HS-5 (cell line): ENCODE measurements around the gene RLIM.
A peak's percentile ranks its signal among the peaks of the same experiment; 100 is the strongest.
"Not testable (repeated sequence)": the region's sequence is repeated elsewhere in the genome, so short reads cannot be mapped to it uniquely, and the experiment has no call there.

Experiments
- DNase-seq: peaks from one replicate; pipeline ENCODE4 v3.0.0-alpha.2; 2012; ENCODE audit warnings: low read depth

Gene RLIM, protein sequence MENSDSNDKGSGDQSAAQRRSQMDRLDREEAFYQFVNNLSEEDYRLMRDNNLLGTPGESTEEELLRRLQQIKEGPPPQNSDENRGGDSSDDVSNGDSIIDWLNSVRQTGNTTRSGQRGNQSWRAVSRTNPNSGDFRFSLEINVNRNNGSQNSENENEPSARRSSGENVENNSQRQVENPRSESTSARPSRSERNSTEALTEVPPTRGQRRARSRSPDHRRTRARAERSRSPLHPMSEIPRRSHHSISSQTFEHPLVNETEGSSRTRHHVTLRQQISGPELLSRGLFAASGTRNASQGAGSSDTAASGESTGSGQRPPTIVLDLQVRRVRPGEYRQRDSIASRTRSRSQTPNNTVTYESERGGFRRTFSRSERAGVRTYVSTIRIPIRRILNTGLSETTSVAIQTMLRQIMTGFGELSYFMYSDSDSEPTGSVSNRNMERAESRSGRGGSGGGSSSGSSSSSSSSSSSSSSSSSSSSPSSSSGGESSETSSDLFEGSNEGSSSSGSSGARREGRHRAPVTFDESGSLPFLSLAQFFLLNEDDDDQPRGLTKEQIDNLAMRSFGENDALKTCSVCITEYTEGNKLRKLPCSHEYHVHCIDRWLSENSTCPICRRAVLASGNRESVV

DNA sequence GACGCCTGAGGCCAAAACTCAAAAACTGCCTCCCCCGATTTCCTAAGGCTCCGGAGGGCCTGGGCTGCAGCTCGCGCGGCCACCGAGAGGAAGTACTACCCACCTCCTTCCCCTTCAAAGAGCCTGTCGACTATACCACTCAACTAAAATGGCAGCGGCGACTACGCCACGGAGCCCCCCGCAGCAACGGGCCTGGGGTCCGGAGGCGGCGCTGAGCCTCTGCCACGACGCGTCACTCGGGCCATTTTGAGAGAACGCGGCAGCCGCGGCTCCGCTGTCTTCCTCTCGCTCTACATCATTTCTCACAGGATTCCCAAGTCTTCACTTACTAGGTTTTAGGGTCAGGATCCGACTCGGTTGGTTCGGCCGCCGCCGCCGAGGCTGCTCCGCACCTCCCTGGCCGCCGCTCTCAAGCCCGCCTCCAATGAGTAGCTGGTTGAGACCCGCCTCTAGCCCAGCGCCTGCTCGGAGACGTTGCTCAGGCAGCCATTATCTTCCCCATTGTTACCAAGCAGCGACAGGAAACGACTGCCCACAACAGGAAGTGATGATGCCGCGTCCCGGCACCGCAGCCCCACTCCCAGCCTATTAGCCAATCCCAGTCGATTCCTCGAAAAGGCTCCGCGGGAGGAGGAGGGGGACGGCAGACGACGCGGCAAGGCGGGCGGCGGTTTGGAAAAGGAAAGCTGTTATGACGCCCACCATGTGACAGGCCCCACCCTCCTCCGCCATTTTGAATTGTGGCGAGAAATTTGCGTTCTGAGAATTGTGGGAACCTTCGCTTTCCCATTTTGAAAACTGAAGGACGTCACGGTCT, at the start of gene RLIM:
Gene RLIM (minus strand): TSS at position 532 of the 817 bp plus-strand sequence. CDS start 18,647 bp downstream, outside the sequence.
- DNase-seq: peak; percentile 78

DNA sequence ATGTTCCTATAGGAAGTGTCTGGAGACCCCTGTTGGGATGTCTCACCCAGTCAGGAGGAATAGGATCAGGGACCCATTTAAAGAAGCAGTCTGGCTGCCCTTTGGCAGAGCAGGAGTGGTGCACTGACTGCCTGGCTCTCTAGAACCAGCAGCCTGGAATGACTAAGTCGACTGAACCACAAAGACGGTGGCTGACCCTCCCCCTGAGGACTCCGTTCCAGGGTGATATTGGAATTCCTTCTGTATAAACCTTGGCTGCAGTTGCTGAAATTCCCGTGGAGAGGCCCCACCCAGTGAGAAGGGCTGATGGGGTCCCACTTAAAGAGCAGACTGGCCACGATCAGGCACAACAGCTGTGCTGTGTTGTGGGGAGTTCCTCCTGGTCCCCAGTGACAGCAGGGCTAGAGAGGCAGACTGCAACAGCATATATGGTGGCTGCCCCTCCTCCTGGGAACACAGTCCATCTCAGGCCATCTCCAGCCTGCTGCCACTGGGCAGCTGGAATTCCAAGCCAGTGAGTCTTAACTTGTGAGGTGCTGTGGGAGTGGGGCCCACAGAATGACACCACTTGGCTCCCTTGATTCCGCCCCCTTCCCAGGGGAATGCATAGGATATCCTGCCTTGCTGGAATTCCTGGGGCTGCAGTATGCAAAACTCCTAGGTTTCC, 41.8 kb upstream of the RLIM start:
- DNase-seq: peak; percentile 30

DNA sequence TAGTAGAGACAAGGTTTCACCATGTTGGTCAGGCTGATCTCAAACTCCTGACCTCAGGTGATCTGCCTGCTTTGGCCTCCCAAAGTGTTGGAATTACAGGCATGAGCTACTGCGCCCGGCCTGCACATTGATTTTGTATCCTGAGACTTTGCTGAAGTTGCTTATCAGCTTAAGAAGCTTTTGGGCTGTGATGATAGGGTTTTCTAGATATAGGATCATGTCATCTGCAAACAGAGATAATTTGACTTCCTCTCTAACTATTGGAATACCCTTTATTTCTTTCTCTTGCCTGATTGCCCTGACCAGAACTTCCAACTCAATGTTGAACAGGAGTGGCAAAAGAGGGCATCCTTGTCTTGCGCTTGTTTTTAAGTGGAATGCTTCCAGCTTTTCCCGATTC, 40.5 kb upstream of the RLIM start:
- not testable (repeated sequence) for DNase-seq

DNA sequence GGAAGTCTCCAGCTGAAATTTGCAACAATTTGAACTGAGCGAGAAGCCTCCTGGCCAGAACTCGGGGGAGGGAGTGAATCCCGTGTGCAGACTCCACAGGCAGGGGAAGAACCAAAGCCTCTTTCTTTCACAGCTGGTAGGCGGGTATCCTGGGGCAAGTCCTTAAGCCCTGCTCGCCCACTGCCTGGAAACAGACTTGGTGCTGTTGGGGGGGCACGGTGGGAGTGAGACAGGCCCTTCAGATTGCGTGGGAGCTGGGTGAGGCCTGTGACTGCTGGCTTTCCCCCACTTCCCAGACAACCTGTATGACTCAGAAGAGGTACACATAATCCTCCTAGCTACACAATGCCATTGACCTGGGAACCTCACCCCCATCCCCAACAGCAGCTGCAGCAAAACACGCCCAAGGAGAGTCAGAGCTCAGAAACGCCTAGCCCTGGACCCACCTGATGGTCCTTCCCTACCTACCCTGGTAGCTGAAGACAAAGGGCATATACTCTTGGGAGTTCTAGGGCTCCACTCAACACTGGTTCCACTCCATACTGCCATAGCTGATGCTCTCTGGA, 22.4 kb upstream of the RLIM start:
- no peak for DNase-seq

DNA sequence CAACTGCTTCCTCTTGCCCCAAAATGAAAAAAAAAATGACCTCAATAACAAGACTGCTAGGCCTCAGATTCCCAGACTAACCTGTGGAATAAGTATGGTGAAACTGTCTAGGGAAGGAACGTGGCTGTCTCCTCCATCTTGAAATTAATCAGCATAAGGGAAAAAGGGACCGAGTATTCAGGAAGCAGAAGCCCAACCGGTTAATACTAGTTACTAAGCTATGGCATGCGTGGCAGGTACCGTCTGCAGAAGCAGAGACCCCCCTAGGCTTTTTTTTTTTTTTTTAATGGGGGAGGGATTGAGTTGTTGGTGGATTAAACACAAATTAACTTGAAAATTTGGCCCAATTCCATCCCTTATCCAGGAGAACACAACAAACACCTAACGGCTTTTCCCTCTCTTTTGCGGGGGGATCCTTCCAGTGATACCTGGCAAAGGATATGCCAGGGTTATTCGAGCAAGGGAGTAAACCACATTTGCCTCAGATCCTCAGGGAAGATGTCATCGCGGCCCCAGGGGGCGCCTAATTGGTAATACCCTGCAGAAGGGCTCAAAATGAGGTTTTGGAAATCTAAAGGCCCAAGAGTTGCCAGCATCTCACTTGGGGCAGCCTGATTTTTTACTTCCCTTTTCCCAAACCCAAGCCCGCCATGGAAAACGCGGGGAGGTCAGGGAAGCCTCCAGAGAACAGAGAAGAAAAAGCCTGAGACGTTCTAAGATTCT, 893 bp downstream of the RLIM start:
- no peak for DNase-seq

DNA sequence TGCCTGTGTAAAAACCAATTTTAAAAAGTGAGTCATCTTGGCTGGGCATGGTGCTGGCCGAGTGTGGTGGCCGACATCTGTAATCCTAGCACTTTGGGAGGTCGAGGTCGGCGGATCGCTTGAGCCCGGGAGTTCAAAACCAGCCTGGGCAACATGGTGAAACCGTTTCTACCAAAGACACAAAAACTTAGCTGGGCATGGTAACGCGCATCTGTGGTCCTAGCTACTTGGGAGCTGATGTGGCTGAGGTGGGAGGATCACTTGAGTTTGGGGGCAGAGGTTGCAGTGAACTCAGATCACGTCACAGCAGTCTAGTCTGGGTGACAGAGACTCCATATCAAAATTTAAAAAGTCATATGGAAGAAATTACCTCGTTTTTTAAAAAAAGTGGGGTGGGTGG, 7.6 kb downstream of the RLIM start:
- DNase-seq: no peak

DNA sequence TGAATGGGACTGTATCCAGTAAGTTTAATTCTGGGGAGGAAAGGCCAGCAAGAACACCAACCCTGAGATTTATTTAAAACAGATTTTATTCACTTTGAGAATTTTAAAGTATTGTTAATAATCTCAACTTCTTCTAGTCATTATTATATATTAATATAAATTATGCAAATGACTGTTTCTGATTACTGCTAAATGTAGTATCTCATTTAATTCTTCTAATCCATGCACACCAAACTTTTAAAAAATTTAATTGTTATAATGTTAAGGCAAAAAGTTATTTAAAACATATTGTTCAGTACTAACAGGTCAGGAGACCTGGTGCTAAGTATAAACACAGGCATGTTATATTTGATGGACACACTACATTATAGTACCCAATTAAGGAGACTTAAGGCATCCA, 8.1 kb downstream of the RLIM start:
- no peak for DNase-seq

DNA sequence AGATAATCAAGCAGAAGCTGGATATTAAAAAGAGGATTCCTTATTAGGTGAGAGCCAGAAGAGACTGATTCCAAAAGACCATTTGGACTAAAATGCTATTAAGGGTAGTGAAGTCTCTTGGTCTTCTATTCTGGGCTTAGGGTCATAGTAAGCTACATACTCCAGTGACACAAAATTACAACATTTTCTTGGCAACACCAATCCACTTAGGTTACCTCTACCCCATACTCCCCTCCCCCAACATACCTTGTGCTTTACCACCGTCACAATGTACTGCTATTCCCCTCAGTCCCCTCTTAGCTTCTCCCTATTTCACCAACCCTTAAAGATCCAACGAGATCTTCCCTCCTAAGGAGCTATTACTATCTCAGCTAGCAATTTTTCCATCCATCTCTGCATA, 11.4 kb downstream of the RLIM start:
- no peak for DNase-seq

DNA sequence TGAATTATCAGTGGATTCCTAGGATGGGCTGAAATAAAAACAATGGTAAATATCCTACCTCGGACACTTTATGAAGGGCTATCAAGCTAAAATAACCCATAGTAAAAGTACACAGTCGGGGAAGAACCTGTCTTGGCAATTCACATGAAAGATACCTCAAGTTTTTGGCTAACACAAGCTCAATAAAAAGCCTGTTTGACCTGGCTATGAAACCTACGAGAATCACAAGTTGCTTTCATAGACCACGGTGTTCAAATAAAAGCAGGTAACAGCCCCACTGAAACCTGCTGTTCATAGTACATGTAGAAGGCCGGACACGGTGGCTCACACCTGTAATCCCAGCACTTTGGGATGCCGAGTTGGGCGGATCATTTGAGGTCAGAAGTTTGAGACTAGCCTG, 12.3 kb downstream of the RLIM start:
- no peak for DNase-seq

DNA sequence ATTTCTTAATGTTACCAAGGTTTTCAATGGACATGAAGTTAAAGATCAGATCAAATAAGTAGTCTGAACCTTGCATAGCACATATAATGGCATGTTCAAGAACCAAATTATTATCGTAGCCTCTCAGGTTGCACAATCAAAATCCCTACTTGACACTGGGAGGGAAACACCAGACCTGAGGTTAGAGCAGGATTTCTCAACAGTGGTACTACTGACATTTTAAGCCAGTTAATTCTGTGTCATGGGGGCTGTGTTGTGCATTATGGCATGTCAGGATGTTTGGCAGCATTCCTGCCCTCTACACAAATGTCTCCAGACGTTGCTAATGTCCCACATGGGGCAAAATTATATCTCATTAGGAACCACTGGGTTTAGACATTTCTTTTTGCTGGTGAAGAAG, 20.8 kb downstream of the RLIM start:
- DNase-seq: no peak

DNA sequence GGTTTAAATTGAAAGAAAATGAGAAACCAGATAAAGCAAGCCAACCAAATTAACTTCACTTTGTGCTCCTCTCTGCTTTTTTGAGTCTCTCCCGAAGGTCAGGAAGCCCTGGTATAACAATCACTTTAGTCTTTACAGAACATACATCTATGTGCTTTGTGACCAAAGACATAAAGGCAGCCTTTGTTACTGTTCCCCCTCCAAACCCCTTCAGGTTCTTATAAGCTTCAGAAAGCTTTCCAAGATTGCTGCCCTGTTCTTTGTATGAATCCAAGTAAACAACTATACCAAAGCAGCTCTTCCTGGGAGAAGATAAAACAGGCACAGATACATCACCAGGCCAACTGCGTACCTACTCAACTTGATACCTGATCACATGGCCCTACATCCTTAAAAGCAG, 28.7 kb downstream of the RLIM start:
- no peak for DNase-seq

DNA sequence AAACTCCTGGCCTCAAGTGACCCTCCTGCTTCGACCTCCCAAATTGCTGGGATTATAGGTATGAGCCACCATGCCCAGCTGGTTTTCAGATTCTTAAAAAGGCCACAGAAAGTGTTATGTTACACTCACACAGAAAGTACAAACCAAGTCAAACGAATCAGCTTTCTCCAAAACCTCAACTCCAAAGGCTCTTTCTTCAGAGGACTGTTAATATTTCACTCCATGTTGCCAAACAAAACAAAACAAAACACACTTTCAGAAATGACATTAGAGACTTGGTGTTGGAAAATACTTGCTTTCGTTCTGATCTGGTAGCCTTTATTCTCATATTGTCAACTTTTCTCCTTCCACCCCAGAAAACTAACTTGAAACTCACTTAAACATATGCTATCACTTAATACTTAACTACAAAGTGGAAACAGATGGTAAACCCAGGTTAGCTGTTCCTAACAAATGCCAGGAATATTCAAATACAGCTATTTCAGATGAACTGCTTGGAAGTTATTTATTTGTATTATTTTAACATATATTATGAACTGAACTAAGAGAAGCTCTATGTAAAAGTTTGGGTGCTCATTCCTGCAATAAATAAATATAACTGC, 34.7 kb downstream of the RLIM start:
- no peak for DNase-seq

DNA sequence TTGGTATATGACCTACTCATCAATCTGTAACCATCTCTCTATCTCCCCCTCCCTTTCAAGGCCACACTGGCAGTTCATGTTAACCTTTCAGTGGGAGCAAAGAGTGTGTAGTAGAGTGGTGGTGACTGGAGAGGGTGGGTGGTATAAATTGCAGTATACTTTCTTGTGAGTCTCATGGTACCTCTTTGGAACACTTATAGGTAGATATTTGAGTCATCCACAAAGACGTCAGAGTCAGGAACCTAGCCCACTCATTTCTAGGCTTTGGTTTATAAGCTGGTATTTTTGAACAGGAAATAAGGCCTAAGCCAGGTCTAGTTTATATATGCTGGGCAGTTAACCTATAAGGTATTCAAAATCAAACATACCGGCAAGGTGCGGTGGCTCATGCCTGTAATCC, 36.3 kb downstream of the RLIM start:
- no peak for DNase-seq

DNA sequence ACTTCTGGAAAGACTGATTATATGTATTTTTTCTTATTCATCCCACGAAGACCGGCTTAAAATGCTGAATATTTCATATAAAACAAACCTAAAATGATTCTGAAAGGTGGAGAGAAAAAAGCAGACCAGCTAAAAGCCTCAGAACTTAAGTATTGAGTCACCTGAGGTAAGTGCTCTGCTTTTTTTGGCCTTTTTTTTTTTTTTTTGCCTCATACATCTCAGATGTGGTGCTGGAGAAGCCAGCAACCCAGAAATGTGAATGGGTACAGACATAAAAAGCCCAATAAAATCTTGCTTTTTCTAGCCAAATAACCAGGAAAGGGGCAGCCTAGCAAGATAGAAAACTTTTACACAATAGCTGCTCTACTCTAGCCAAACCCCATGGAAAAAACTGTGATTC, 57.0 kb downstream of the RLIM start:
- no peak for DNase-seq

DNA sequence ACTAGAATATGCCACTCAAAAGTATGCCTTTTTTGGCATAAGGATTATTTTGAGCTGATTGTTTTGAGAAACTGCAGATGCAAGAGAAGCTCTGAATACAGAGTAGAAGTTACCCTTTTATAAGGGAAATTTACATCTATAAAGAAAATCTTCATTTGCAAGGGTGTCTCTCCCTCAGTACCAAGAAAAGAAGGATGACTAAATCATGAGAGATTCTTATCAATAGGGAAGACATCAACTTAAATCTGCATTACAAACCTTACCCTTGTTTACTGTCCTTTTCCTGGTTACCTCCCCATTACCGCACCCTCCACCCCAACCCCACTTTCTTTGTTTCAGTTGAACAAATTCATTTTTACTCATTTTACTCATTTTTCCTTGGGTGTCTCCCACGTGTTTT, 62.5 kb downstream of the RLIM start:
- DNase-seq: no peak

DNA sequence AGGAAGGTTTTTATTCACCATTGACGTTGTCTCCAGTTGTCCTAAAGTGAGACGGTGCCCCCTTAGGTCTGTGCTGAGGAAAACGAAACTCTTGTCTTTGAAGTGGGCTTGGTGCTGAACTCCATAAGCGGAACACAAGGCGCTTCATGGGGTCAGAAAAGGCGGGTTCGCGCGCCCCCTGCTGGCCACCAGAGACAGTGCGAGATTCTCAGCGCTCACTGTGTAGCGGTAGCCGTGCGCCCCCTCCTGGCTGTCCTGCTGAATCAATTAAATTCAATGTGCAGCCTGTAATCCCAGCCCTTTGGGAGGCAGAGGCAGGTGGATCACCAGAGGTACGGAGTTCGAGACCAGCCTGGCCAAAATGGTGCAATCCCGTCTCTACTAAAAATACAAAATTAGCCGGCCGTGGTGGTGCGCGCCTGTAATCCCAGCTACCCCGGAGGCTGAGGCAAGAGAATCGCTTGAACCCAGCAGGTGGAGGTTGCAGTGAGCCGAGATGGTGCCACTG, 64.1 kb downstream of the RLIM start:
- no peak for DNase-seq

DNA sequence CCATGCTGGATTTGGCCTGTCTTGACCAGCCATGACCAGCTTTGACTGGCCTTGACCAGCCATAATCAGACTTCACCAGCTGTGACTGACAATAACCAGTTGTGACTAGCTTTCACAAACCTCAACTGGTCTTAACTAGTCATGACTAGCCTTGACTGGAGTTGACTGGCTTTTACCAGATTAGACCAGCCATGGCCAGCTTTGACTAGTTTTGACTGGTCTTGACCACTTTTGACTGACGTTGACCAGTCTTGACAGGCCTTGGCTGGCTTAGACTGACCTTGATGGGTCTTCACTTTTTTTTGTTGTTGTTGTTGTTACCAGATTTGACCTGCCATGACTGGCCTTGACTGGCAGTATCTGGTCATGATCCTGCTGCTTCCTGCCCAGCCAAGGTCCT, 67.4 kb downstream of the RLIM start:
- DNase-seq: no peak

DNA sequence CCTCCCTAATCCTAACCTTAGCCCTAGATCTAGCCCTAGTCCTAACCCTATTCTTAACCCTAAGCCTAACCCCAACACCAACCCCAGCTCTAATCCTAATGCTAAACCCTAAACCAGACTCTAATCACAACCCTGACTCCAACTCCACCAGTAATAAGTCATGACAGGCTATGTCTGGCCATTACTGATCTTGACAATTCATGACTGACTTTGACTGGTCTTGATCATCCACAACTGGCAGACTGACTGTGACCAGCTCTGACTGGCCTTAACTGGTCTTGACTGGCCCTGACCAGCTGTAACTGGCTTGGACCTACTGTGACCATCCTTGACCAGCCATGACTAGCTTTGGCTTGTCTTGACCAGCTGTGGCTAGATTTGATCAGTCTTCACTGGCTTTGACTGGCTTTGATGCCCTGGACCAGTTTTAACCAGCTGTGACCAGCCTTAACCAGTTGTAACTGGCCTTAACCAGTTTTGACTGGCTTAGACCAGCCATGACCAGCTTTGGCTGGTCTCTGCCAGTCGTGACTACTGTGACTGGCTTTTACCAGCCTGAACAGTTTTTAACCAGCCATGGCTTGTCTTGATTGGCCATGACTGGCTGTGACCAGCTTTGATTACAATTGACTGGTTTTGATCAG, 68.4 kb downstream of the RLIM start:
- no peak for DNase-seq

DNA sequence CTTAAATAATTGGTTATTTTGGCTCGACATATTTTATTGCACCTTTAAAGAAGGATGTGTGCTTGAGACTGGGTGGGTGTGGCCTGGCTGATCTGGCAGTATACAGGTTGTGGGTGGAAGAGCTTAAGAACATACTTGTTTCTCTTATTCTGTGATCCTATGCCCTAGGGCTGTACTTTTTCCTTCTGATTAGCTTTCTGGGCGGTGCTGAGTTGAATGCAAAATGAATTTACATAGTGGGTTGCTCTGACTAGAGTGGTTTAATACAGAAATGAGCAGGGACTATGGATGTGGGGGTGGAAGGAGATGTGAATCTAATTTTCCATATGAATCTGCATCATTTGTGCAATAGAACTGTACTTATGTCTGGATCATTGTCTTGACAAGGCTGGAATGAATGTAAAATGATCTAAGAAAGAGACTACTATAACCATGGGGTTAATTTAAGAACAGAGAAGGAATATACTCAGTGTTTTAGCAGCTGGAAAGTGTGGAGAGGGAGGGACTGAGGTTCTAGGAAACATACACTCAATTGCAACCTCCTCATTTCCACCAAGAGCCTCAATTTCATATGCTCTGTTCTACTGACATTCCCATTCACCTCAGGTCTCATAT, 73.7 kb downstream of the RLIM start:
- no peak for DNase-seq
